GM23338 (cell line): ENCODE measurements around the gene ARHGEF40. TPM values are rescaled to one million over a fixed set of nuclear protein-coding genes. Genes with fewer than 3 reads are reported as not detected.
"Not testable (repeated sequence)": the region's sequence is repeated elsewhere in the genome, so short reads cannot be mapped to it uniquely, and the experiment has no call there.

Experiments used
- ATAC-seq: fragments of 200-7000 bp; cut with Tn5 transposase; 3 replicates; pipeline ENCODE4 v1.9.1; 2020
- DNase-seq: peaks from one replicate; pipeline ENCODE4 v3.0.0-alpha.2; 2015; ENCODE audit warnings: low spot score
- H2AFZ ChIP-seq: fragments of 200-600 bp; sonication (generic); 2 replicates; pipeline ENCODE4 v1.8.0; 2016; ENCODE audit warnings: antibody characterized with exemption, mild to moderate bottlenecking, moderate library complexity
- H3F3A ChIP-seq: fragments of 200-600 bp; sonication (generic); replicated peaks from 2 replicates; pipeline ENCODE4 v1.8.0; 2017; ENCODE audit warnings: antibody characterized with exemption, mixed run types, low read depth
- H3K27ac ChIP-seq: fragments of 200-600 bp; sonication (generic); 2 replicates; pipeline ENCODE4 v1.6.1; 2016; ENCODE audit warnings: low read depth
- H3K27me3 ChIP-seq: fragments of 200-600 bp; sonication (generic); 2 replicates; pipeline ENCODE4 v1.8.0; 2016; ENCODE audit warnings: mild to moderate bottlenecking, mixed run types, moderate library complexity; ENCODE audit not compliant: insufficient read depth
- H3K36me3 ChIP-seq: fragments of 200-600 bp; sonication (generic); 2 replicates; pipeline ENCODE4 v1.8.0; 2016; ENCODE audit warnings: mild to moderate bottlenecking; ENCODE audit not compliant: insufficient read depth
- H3K4me1 ChIP-seq: fragments of 200-600 bp; sonication (generic); 2 replicates; pipeline ENCODE4 v1.8.0; 2016; ENCODE audit warnings: mild to moderate bottlenecking, moderate library complexity; ENCODE audit not compliant: insufficient read depth
- H3K4me2 ChIP-seq: fragments of 200-600 bp; sonication (generic); 2 replicates; pipeline ENCODE4 v1.7.1; 2017; ENCODE audit warnings: mixed run types
- H3K4me3 ChIP-seq: fragments of 200-600 bp; sonication (generic); 2 replicates; pipeline ENCODE4 v1.6.1; 2016; ENCODE audit warnings: mixed run types
- H3K79me2 ChIP-seq: fragments of 200-600 bp; sonication (generic); replicated peaks from 2 replicates; pipeline ENCODE4 v1.8.0; 2017; ENCODE audit warnings: mild to moderate bottlenecking; ENCODE audit not compliant: insufficient read depth
- H3K9me2 ChIP-seq: fragments of 200-600 bp; sonication (generic); 2 replicates; pipeline ENCODE4 v1.8.0; 2017; ENCODE audit not compliant: insufficient read depth
- H4K20me1 ChIP-seq: fragments of 200-600 bp; sonication (generic); replicated peaks from 2 replicates; pipeline ENCODE4 v1.8.0; 2017; ENCODE audit warnings: mild to moderate bottlenecking; ENCODE audit not compliant: insufficient read depth
- H3K27ac Mint-ChIP-seq: 2 replicates; pipeline ENCODE4 v1.8.0; 2020; ENCODE audit warnings: inconsistent platforms, mild to moderate bottlenecking, moderate library complexity, mixed read lengths
- H3K27me3 Mint-ChIP-seq: 3 replicates; pipeline ENCODE4 v1.8.0; 2022; ENCODE audit warnings: low read depth, mild to moderate bottlenecking, moderate library complexity, mixed read lengths, inconsistent platforms; ENCODE audit not compliant: insufficient read depth, poor library complexity
- H3K36me3 Mint-ChIP-seq: 3 replicates; pipeline ENCODE4 v1.8.0; 2021; ENCODE audit warnings: low read depth, mild to moderate bottlenecking, inconsistent platforms, moderate library complexity, mixed read lengths
- H3K4me1 Mint-ChIP-seq: 3 replicates; pipeline ENCODE4 v1.8.0; 2020; ENCODE audit warnings: mild to moderate bottlenecking, inconsistent platforms, mixed read lengths
- H3K4me3 Mint-ChIP-seq: 3 replicates; pipeline ENCODE4 v1.8.0; 2021; ENCODE audit warnings: moderate library complexity, mild to moderate bottlenecking, inconsistent platforms, mixed read lengths
- H3K9me3 Mint-ChIP-seq: 3 replicates; pipeline ENCODE4 v1.8.0; 2020; ENCODE audit warnings: moderate library complexity, mild to moderate bottlenecking, inconsistent platforms, mixed read lengths
- CREB1 ChIP-seq: fragments of 250-450 bp; sonication (Bioruptor Pico); IDR thresholded peaks from 2 replicates; pipeline ENCODE4 v1.5.0; 2020; ENCODE audit warnings: low read depth, mild to moderate bottlenecking, moderate library complexity
- EZH2 ChIP-seq: fragments of 200-600 bp; sonication (generic); IDR thresholded peaks from one replicate; pipeline ENCODE4 v1.8.0; 2017; ENCODE audit warnings: antibody characterized with exemption, mild to moderate bottlenecking, low read depth; ENCODE audit not compliant: unreplicated experiment
- ZNF114 ChIP-seq: fragments of 250-450 bp; sonication (Bioruptor Pico); IDR thresholded peaks from 2 replicates; pipeline ENCODE4 v1.5.0; 2020; ENCODE audit warnings: mild to moderate bottlenecking, moderate library complexity
- polyA plus RNA-seq: library from polyadenylated mRNA; unstranded; fragments of >200 nt; fragmentation: Nextera tagmentation; extraction: Ambion mirVana; gene quantifications from 2 replicates; pipeline ENCODE4 v1.2.1, GENCODE V29; 2016
- total RNA-seq: library from RNA; depleted of rRNA; stranded (reverse); fragments of >200 nt; shearing (Covaris generic); gene quantifications from 2 replicates; pipeline ENCODE4 v1.2.3, GENCODE V29; 2014
- TF ChIP-seq, protein P1 (sequence below): fragments of 250-450 bp; sonication (Bioruptor Pico); IDR thresholded peaks from 2 replicates; pipeline ENCODE4 v1.5.0; 2020; ENCODE audit warnings: mild to moderate bottlenecking, moderate library complexity

The ARHGEF40 gene
- total and polyA plus RNA-seq, 2 experiments from 2014 or later = 17.7 to 44.6 TPM

DNA sequence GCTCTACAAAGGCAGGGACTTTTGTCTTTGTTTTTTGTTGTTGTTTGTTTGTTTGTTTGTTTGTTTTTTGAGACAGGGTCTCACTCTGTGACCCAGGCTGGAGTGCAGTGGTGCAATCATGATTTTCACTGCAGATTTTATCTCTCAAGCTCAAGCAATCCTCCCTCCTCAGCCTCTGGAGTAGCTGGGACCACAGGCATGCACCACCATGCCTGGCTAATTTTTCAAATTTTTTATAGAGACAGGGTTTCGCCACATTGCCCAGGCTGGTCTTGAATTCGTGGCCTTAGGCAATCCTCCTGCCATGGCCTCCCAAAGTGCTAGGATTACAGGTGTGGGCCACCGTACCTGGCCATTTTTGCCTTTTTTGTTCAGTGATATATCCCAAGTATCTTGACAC is 29.2 kb upstream of the ARHGEF40 start:
- Mint-ChIP-seq H3K4me1 (peaks cover 26% of the 10 kb centered on the region), H3K27me3 (peaks cover 16% of the 10 kb centered on the region)
- not testable (repeated sequence) for H2AFZ ChIP-seq, H3K27ac Mint-ChIP-seq, H3K4me2 ChIP-seq, H3K4me3 Mint-ChIP-seq, H3K4me1 ChIP-seq, H3K79me2 ChIP-seq, ATAC-seq, H3K36me3 Mint-ChIP-seq, H3K27ac ChIP-seq, H3F3A ChIP-seq, H4K20me1 ChIP-seq, H3K9me3 Mint-ChIP-seq, H3K27me3 ChIP-seq, H3K36me3 ChIP-seq, H3K4me3 ChIP-seq, H3K9me2 ChIP-seq, DNase-seq

DNA sequence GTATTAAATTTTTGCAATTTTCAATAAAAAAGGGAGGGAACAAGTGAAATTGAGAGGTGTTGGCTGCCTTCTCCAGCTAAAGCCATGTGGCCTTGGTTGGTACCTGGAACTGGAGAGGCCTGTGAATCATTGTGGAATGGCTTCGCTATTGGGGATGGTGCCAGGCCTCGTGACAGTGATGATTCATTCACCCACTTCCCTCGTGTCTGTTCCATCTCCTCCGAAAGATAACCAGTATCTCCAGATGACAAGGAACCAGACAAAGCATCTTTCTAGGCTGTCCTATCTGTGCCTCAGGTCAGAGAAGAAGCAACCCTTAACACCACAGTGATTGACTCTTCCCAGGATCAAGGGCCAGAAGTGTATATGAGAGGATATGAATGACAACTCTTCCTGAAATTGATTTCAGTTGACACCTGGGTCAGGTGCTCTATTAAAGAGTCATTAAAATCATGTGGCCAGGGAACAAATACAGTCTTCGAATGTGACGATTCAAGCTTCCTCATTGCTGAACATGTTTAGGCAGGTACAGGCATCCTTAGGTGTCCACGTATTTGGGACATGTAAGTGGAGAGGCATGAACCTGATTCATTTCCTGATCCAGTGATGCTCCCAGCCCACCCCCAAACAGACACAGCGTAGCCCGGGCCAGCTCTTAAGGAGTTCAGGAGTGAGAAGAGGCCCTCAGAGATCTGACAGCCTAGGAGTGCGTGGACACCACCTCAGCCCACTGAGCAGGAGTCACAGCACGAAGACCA is 28.2 kb upstream of the ARHGEF40 start, which contains the start of gene RNASE7:
Gene RNASE7 (plus strand): TSS at position 687 of the 758 bp plus-strand sequence. CDS start 631 bp downstream, outside the sequence.
- H3K9me2 ChIP-seq = no peaks in the 10 kb centered on the region
- H3K79me2 ChIP-seq = no peaks in the 10 kb centered on the region
- Mint-ChIP-seq H3K27me3 (peaks cover 10% of the 10 kb centered on the region), H3K4me3 (no peak within 1 kb of the TSS; the same call in 2 of the 3 replicates), H3K4me1 (peaks cover 26% of the 10 kb centered on the region), H3K9me3 (no peaks in the 10 kb centered on the region; the same call in 2 of the 3 replicates), H3K36me3 (no peaks in the 10 kb centered on the region; the same call in 2 of the 3 replicates), H3K27ac (no peak within 1 kb of the TSS)
- H3K4me1 ChIP-seq = peaks cover 10% of the 10 kb centered on the region
- no peaks in the 10 kb centered on the region for H4K20me1 ChIP-seq
- ATAC-seq (no peak), DNase-seq (no peak)
- H2AFZ ChIP-seq = no peak within 1 kb of the TSS
- H3F3A ChIP-seq = no peaks in the 10 kb centered on the region
- no peaks in the 10 kb centered on the region for H3K36me3 ChIP-seq
- no peak within 1 kb of the TSS for H3K27ac ChIP-seq
- TF ChIP-seq, protein P1, sequence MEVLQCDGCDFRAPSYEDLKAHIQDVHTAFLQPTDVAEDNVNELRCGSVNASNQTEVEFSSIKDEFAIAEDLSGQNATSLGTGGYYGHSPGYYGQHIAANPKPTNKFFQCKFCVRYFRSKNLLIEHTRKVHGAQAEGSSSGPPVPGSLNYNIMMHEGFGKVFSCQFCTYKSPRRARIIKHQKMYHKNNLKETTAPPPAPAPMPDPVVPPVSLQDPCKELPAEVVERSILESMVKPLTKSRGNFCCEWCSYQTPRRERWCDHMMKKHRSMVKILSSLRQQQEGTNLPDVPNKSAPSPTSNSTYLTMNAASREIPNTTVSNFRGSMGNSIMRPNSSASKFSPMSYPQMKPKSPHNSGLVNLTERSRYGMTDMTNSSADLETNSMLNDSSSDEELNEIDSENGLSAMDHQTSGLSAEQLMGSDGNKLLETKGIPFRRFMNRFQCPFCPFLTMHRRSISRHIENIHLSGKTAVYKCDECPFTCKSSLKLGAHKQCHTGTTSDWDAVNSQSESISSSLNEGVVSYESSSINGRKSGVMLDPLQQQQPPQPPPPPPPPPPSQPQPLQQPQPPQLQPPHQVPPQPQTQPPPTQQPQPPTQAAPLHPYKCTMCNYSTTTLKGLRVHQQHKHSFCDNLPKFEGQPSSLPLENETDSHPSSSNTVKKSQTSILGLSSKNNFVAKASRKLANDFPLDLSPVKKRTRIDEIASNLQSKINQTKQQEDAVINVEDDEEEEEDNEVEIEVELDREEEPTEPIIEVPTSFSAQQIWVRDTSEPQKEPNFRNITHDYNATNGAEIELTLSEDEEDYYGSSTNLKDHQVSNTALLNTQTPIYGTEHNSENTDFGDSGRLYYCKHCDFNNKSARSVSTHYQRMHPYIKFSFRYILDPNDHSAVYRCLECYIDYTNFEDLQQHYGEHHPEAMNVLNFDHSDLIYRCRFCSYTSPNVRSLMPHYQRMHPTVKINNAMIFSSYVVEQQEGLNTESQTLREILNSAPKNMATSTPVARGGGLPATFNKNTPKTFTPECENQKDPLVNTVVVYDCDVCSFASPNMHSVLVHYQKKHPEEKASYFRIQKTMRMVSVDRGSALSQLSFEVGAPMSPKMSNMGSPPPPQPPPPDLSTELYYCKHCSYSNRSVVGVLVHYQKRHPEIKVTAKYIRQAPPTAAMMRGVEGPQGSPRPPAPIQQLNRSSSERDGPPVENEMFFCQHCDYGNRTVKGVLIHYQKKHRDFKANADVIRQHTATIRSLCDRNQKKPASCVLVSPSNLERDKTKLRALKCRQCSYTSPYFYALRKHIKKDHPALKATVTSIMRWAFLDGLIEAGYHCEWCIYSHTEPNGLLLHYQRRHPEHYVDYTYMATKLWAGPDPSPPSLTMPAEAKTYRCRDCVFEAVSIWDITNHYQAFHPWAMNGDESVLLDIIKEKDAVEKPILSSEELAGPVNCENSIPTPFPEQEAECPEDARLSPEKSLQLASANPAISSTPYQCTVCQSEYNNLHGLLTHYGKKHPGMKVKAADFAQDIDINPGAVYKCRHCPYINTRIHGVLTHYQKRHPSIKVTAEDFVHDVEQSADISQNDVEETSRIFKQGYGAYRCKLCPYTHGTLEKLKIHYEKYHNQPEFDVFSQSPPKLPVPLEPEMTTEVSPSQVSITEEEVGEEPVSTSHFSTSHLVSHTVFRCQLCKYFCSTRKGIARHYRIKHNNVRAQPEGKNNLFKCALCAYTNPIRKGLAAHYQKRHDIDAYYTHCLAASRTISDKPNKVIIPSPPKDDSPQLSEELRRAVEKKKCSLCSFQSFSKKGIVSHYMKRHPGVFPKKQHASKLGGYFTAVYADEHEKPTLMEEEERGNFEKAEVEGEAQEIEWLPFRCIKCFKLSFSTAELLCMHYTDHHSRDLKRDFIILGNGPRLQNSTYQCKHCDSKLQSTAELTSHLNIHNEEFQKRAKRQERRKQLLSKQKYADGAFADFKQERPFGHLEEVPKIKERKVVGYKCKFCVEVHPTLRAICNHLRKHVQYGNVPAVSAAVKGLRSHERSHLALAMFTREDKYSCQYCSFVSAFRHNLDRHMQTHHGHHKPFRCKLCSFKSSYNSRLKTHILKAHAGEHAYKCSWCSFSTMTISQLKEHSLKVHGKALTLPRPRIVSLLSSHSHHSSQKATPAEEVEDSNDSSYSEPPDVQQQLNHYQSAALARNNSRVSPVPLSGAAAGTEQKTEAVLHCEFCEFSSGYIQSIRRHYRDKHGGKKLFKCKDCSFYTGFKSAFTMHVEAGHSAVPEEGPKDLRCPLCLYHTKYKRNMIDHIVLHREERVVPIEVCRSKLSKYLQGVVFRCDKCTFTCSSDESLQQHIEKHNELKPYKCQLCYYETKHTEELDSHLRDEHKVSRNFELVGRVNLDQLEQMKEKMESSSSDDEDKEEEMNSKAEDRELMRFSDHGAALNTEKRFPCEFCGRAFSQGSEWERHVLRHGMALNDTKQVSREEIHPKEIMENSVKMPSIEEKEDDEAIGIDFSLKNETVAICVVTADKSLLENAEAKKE (CRISPR knock-in tag) = no peak
- TF ChIP-seq EZH2 (no peak), ZNF114 (CRISPR knock-in tag) (no peak), CREB1 (CRISPR knock-in tag) (no peak)
- H3K4me2 ChIP-seq = no peak within 1 kb of the TSS
- no peaks in the 10 kb centered on the region for H3K27me3 ChIP-seq
- no peak within 1 kb of the TSS for H3K4me3 ChIP-seq
